DOHH2 (cell line): ENCODE results near the gene WWOX.

Source experiments
- EZH2phosphoT487 ChIP-seq: fragments of 200-600 bp; sonication (generic); IDR thresholded peaks from 2 replicates; pipeline ENCODE4 v1.6.1; 2017; ENCODE audit warnings: borderline replicate concordance, mild to moderate bottlenecking, antibody characterized with exemption, low read length, moderate library complexity, mixed read lengths
- TF ChIP-seq, protein P1 (sequence below): fragments of 200-600 bp; sonication (generic); IDR thresholded peaks from one replicate; pipeline ENCODE4 v1.5.1; 2014; ENCODE audit warnings: antibody characterized with exemption, mild to moderate bottlenecking, low read depth, low read length; ENCODE audit not compliant: poor library complexity, severe bottlenecking

DNA sequence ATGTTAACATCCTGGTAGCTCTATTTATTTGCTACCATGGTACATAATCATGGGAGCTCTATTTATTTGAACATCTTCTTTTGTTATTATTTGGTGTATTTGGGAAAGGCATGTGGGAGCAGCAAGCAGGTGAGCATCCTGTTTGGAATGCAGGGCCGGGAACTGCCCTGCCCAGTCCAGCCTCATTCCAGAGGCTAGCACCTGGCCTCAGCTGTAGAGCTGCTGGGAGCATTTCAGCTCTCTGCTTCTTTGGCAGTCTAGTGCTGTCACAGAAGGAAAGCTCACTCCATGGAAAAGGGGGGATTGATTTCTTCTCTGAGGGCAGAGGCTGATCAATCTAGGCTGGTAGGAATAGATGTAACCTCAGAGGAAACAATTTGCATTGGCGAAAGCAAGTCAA lies 112.5 kb downstream of the WWOX start:
- TF ChIP-seq, protein P1, sequence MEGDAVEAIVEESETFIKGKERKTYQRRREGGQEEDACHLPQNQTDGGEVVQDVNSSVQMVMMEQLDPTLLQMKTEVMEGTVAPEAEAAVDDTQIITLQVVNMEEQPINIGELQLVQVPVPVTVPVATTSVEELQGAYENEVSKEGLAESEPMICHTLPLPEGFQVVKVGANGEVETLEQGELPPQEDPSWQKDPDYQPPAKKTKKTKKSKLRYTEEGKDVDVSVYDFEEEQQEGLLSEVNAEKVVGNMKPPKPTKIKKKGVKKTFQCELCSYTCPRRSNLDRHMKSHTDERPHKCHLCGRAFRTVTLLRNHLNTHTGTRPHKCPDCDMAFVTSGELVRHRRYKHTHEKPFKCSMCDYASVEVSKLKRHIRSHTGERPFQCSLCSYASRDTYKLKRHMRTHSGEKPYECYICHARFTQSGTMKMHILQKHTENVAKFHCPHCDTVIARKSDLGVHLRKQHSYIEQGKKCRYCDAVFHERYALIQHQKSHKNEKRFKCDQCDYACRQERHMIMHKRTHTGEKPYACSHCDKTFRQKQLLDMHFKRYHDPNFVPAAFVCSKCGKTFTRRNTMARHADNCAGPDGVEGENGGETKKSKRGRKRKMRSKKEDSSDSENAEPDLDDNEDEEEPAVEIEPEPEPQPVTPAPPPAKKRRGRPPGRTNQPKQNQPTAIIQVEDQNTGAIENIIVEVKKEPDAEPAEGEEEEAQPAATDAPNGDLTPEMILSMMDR, result no peak
- no peak for TF ChIP-seq EZH2phosphoT487
